Astrocyte (in vitro differentiated cells and primary cell): ENCODE measurements around the gene IBA57.

Experiments
- EZH2 ChIP-seq: IDR thresholded peaks from 2 replicates; pipeline ENCODE4 v1.6.1; 2012; ENCODE audit warnings: mild to moderate bottlenecking, low read length, inconsistent platforms; ENCODE audit not compliant: insufficient read depth
- TF ChIP-seq, protein P1 (sequence below): IDR thresholded peaks from 2 replicates; pipeline ENCODE4 v1.5.1; 2011; ENCODE audit warnings: low read depth, mild to moderate bottlenecking, inconsistent platforms, low read length, moderate library complexity; ENCODE audit not compliant: insufficient read depth

DNA sequence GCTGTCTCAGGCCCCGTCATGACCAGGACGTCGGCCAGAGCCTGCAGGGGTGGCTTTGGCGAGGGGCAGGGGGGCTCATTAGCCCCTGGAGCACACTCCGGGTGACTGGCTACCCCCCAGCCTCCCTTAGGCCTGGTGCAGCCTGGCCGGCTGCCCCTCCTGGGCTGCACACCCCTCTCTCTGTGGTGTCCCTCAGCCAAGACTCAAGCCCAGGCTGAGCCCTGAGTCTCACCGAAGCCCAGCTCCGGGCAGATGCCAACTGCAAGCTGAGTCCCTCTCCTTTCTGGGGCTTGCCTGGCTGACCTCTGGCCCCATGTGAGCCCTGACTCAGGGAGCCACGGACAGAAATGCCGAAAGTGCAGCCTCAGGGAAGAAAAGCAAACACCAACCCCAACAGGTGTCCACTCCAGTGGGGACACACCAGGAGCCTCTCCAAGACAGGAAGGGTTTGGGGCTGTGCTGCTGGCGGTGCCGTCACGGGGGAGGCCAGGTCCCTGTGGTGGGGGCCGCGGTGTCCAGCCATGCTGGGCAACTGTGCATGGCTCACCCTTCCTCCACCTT is 5.3 kb upstream of the IBA57 start:
- TF ChIP-seq, protein P1, sequence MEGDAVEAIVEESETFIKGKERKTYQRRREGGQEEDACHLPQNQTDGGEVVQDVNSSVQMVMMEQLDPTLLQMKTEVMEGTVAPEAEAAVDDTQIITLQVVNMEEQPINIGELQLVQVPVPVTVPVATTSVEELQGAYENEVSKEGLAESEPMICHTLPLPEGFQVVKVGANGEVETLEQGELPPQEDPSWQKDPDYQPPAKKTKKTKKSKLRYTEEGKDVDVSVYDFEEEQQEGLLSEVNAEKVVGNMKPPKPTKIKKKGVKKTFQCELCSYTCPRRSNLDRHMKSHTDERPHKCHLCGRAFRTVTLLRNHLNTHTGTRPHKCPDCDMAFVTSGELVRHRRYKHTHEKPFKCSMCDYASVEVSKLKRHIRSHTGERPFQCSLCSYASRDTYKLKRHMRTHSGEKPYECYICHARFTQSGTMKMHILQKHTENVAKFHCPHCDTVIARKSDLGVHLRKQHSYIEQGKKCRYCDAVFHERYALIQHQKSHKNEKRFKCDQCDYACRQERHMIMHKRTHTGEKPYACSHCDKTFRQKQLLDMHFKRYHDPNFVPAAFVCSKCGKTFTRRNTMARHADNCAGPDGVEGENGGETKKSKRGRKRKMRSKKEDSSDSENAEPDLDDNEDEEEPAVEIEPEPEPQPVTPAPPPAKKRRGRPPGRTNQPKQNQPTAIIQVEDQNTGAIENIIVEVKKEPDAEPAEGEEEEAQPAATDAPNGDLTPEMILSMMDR: no peak
- no peak for TF ChIP-seq EZH2
